ENCODE data around the gene APC.

The APC gene

GRCh38 chr5:112860929-112861637 is 123.4 kb downstream of the APC start, which contains the start of gene SRP19:
TSS of gene SRP19 (plus strand) at chr5:112861287. CDS start at chr5:112861377, 90 bp downstream.
- peaks cover 15% of the 10 kb centered on the region for H3K4me1 ChIP-seq (ENCODE audit: insufficient read depth, poor library complexity, severe bottlenecking)
- no peak for TF ChIP-seq CTCF (IDR thresholded peaks at IDR 0.05; ENCODE audit: poor library complexity, severe bottlenecking)
- ATAC-seq (ENCODE audit: low read depth): peak; percentile 94
- peak; percentile 96 for DNase-seq (ENCODE audit: low spot score)
- H3K27ac ChIP-seq (ENCODE audit: poor library complexity, severe bottlenecking): peak within 1 kb of the TSS; percentile 51
- no peaks in the 10 kb centered on the region for H3K9me3 ChIP-seq (ENCODE audit: severe bottlenecking)
- peaks cover 43% of the 10 kb centered on the region for H3K36me3 ChIP-seq (ENCODE audit: low read depth)
- peak within 1 kb of the TSS; percentile 92 for H3K4me3 ChIP-seq (ENCODE audit: severe bottlenecking)
- no peaks in the 10 kb centered on the region for H3K27me3 ChIP-seq (ENCODE audit: insufficient read depth, poor library complexity, severe bottlenecking)

- TF ChIP-seq CTCF (IDR thresholded peaks at IDR 0.05; ENCODE audit: poor library complexity, severe bottlenecking): no peak
- peak overlapping the region; percentile 92 for H3K4me3 ChIP-seq (ENCODE audit: severe bottlenecking)
- H3K9me3 ChIP-seq (ENCODE audit: severe bottlenecking): no peaks in the 10 kb centered on the region
These were observed 123.9 kb downstream of the APC start for GRCh38 chr5:112861638-112861985.

GRCh38 chr5:112862085-112862484 is 124.4 kb downstream of the APC start:
- Histone ChIP-seq H3K27me3 (ENCODE audit: insufficient read depth, poor library complexity, severe bottlenecking) (no peaks in the 10 kb centered on the region), H3K36me3 (ENCODE audit: low read depth) (peaks cover 53% of the 10 kb centered on the region)
- TF ChIP-seq CTCF (IDR thresholded peaks at IDR 0.05; ENCODE audit: poor library complexity, severe bottlenecking): no peak

More at GRCh38 chr5:112861638-112861985, 123.9 kb downstream of the APC start:
- Histone ChIP-seq H3K36me3 (ENCODE audit: low read depth) (peaks cover 48% of the 10 kb centered on the region), H3K27ac (ENCODE audit: poor library complexity, severe bottlenecking) (peak overlapping the region; percentile 51), H3K27me3 (ENCODE audit: insufficient read depth, poor library complexity, severe bottlenecking) (no peaks in the 10 kb centered on the region), H3K4me1 (ENCODE audit: insufficient read depth, poor library complexity, severe bottlenecking) (peaks cover 15% of the 10 kb centered on the region)
- DNase-seq (ENCODE audit: low spot score) (no peak), ATAC-seq (ENCODE audit: low read depth) (no peak; the same call in 2 of the 3 replicates)

GRCh38 chr5:112863549-112863948 is 125.9 kb downstream of the APC start:
- Histone ChIP-seq H3K4me1 (ENCODE audit: insufficient read depth, poor library complexity, severe bottlenecking) (peaks cover 15% of the 10 kb centered on the region), H3K4me3 (ENCODE audit: severe bottlenecking) (no peak overlapping the region), H3K36me3 (ENCODE audit: low read depth) (peaks cover 68% of the 10 kb centered on the region), H3K27me3 (ENCODE audit: insufficient read depth, poor library complexity, severe bottlenecking) (no peaks in the 10 kb centered on the region), H3K27ac (ENCODE audit: poor library complexity, severe bottlenecking) (no peak overlapping the region), H3K9me3 (ENCODE audit: severe bottlenecking) (no peaks in the 10 kb centered on the region)
- no peak for ATAC-seq (ENCODE audit: low read depth)
- TF ChIP-seq CTCF (IDR thresholded peaks at IDR 0.05; ENCODE audit: poor library complexity, severe bottlenecking): no peak
- DNase-seq (ENCODE audit: low spot score): no peak

More at GRCh38 chr5:112862085-112862484, 124.4 kb downstream of the APC start:
- Histone ChIP-seq H3K27ac (ENCODE audit: poor library complexity, severe bottlenecking) (peak overlapping the region; percentile 51), H3K9me3 (ENCODE audit: severe bottlenecking) (no peaks in the 10 kb centered on the region), H3K4me1 (ENCODE audit: insufficient read depth, poor library complexity, severe bottlenecking) (peaks cover 15% of the 10 kb centered on the region), H3K4me3 (ENCODE audit: severe bottlenecking) (peak overlapping the region; percentile 92)
- DNase-seq (ENCODE audit: low spot score) (no peak), ATAC-seq (ENCODE audit: low read depth) (no peak)

- DNase-seq (ENCODE audit: low spot score) (no peak), ATAC-seq (ENCODE audit: low read depth) (no peak)
- Histone ChIP-seq H3K36me3 (ENCODE audit: low read depth) (peaks cover 84% of the 10 kb centered on the region), H3K27me3 (ENCODE audit: insufficient read depth, poor library complexity, severe bottlenecking) (no peaks in the 10 kb centered on the region), H3K9me3 (ENCODE audit: severe bottlenecking) (no peaks in the 10 kb centered on the region), H3K27ac (ENCODE audit: poor library complexity, severe bottlenecking) (no peak overlapping the region), H3K4me1 (ENCODE audit: insufficient read depth, poor library complexity, severe bottlenecking) (peaks cover 15% of the 10 kb centered on the region), H3K4me3 (ENCODE audit: severe bottlenecking) (no peak overlapping the region)
- TF ChIP-seq CTCF (IDR thresholded peaks at IDR 0.05; ENCODE audit: poor library complexity, severe bottlenecking): no peak
These were observed 127.4 kb downstream of the APC start for GRCh38 chr5:112865128-112865527.
